NCI-H748 (cell line): ENCODE measurements around the gene PPP1R12A.
"Not testable (repeated sequence)": the region's sequence is repeated elsewhere in the genome, so short reads cannot be mapped to it uniquely, and the experiment has no call there.

ENCODE experiments used
- DNase-seq: peaks from one replicate; lab custom pipeline; 2025; ENCODE audit not compliant: unreplicated experiment; lab: John Stamatoyannopoulos, UW

Gene PPP1R12A

GRCh38 chr12:79843978-79844377 lies 90.9 kb downstream of the PPP1R12A start:
- DNase-seq, result no peak

- DNase-seq, result no peak
These were observed 92.3 kb downstream of the PPP1R12A start for GRCh38 chr12:79842630-79843029.

GRCh38 chr12:79841878-79842265 lies 93.0 kb downstream of the PPP1R12A start:
- DNase-seq, result no peak

GRCh38 chr12:79841248-79841877 lies 93.5 kb downstream of the PPP1R12A start:
- no peak for DNase-seq

- DNase-seq, result no peak
These were observed 96.5 kb downstream of the PPP1R12A start for GRCh38 chr12:79838359-79838758.

- no peak for DNase-seq
These were observed 97.3 kb downstream of the PPP1R12A start for GRCh38 chr12:79837575-79837974.

GRCh38 chr12:79835377-79835843 lies 99.5 kb downstream of the PPP1R12A start:
- no peak for DNase-seq

- no peak for DNase-seq
These were observed 100.1 kb downstream of the PPP1R12A start for GRCh38 chr12:79834712-79835376.

GRCh38 chr12:79830440-79830839 lies 104.5 kb downstream of the PPP1R12A start:
- DNase-seq, result no peak

GRCh38 chr12:79828924-79829323 lies 106.0 kb downstream of the PPP1R12A start:
- DNase-seq, result no peak

- no peak for DNase-seq
These were observed 107.4 kb downstream of the PPP1R12A start for GRCh38 chr12:79827484-79827883.

GRCh38 chr12:79826267-79827128 lies 108.4 kb downstream of the PPP1R12A start:
- no peak for DNase-seq

- DNase-seq, result no peak
These were observed 112.4 kb downstream of the PPP1R12A start for GRCh38 chr12:79822475-79822874.

- no peak for DNase-seq
These were observed 116.0 kb downstream of the PPP1R12A start for GRCh38 chr12:79818856-79819255.

- not testable (repeated sequence) for DNase-seq
These were observed 150.4 kb downstream of the PPP1R12A start for GRCh38 chr12:79784366-79785065.

- no peak for DNase-seq
These were observed 152.6 kb downstream of the PPP1R12A start for GRCh38 chr12:79782172-79782900.

- peak; percentile 81 for DNase-seq
These were observed 156.0 kb downstream of the PPP1R12A start for GRCh38 chr12:79778802-79779448.

GRCh38 chr12:79776111-79776510 lies 158.8 kb downstream of the PPP1R12A start:
- no peak for DNase-seq

GRCh38 chr12:79775355-79776027 lies 159.4 kb downstream of the PPP1R12A start:
- no peak for DNase-seq
